Glutamatergic neuron (in vitro differentiated cells): ENCODE data around the gene IL1B. TPM values are rescaled to one million over a fixed set of nuclear protein-coding genes. Genes with fewer than 3 reads are reported as not detected.

ENCODE experiments used
- DNase-seq: peaks from one replicate; pipeline ENCODE4 v3.0.0; 2022
- H3K27ac Mint-ChIP-seq: one replicate; pipeline ENCODE4 v1.8.0; 2020; ENCODE audit warnings: mild to moderate bottlenecking, mixed read lengths, inconsistent platforms; ENCODE audit not compliant: unreplicated experiment
- H3K27me3 Mint-ChIP-seq: one replicate; pipeline ENCODE4 v1.8.0; 2020; ENCODE audit warnings: mild to moderate bottlenecking, moderate library complexity, mixed read lengths, inconsistent platforms; ENCODE audit not compliant: unreplicated experiment
- H3K36me3 Mint-ChIP-seq: one replicate; pipeline ENCODE4 v1.8.0; 2020; ENCODE audit warnings: mild to moderate bottlenecking, mixed read lengths, inconsistent platforms; ENCODE audit not compliant: unreplicated experiment
- H3K4me1 Mint-ChIP-seq: one replicate; pipeline ENCODE4 v1.8.0; 2020; ENCODE audit warnings: mild to moderate bottlenecking, low read depth, mixed read lengths, inconsistent platforms; ENCODE audit not compliant: unreplicated experiment
- H3K4me3 Mint-ChIP-seq: one replicate; pipeline ENCODE4 v1.8.0; 2020; ENCODE audit warnings: mild to moderate bottlenecking, mixed read lengths, inconsistent platforms; ENCODE audit not compliant: unreplicated experiment
- H3K9me3 Mint-ChIP-seq: one replicate; pipeline ENCODE4 v1.8.0; 2020; ENCODE audit warnings: mild to moderate bottlenecking, moderate library complexity, mixed read lengths, inconsistent platforms; ENCODE audit not compliant: unreplicated experiment
- total RNA-seq: library from RNA; stranded (reverse); fragmentation: NEBNext Ultra II Directional; extraction: Animal tissue kit (Norgen Biotek cat#: 25700); gene quantifications from one replicate; pipeline ENCODE4 v1.2.1, GENCODE V29; 2021; ENCODE audit not compliant: unreplicated experiment
- TF ChIP-seq, protein P1 (sequence below): fragments of 200-600 bp; sonication (generic); IDR thresholded peaks from one replicate; pipeline ENCODE4 v1.5.0; 2021; ENCODE audit not compliant: partially characterized antibody, unreplicated experiment

Gene IL1B
- total RNA-seq, 1 donor from 2014 or later: not detected

DNA sequence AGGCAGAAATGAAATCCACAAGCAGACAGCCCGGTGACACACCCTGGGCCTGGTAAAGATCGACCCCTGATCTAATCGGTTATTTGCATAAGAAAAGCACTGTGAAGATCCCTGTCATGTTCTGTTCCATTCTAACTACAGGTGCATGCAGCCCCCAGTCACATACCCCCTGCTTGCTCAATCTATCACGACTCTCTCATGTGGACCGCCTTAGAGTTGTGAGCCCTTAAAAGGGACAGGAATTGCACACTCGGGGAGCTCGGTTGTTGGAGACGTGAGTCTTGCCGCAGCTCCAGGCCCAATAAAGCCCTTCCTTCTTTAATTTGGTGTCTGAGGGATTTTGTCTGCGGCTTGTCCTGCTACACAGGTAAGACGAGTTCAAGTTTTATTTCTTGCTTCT, 13.4 kb upstream of the IL1B start:
- Mint-ChIP-seq H3K27ac (no peak overlapping the region), H3K4me3 (no peak overlapping the region), H3K27me3 (peaks cover 2% of the 10 kb centered on the region), H3K9me3 (no peaks in the 10 kb centered on the region), H3K4me1 (no peaks in the 10 kb centered on the region), H3K36me3 (no peaks in the 10 kb centered on the region)
- TF ChIP-seq, protein P1, sequence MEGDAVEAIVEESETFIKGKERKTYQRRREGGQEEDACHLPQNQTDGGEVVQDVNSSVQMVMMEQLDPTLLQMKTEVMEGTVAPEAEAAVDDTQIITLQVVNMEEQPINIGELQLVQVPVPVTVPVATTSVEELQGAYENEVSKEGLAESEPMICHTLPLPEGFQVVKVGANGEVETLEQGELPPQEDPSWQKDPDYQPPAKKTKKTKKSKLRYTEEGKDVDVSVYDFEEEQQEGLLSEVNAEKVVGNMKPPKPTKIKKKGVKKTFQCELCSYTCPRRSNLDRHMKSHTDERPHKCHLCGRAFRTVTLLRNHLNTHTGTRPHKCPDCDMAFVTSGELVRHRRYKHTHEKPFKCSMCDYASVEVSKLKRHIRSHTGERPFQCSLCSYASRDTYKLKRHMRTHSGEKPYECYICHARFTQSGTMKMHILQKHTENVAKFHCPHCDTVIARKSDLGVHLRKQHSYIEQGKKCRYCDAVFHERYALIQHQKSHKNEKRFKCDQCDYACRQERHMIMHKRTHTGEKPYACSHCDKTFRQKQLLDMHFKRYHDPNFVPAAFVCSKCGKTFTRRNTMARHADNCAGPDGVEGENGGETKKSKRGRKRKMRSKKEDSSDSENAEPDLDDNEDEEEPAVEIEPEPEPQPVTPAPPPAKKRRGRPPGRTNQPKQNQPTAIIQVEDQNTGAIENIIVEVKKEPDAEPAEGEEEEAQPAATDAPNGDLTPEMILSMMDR: no peak
- no peak for DNase-seq

DNA sequence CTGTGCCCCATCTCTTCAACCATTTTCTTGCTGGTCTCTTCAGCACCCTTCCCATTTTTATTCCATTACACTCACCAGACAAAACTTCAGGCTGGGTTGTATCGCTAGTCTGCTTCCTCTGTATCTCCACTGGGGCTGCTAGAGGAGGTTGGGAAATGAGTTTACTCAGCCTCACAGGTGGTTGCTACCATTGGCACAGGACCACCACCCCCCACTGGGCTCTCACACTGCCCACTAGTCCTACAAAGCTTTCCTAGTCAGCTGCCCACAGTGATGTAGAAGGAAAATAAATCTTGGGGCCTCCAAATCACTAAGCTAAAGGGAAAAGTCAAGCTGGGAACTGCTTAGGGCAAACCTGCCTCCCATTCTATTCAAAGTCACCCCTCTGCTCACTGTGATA, 12.3 kb upstream of the IL1B start:
- no peak for DNase-seq
- peaks cover 2% of the 10 kb centered on the region for H3K27me3 Mint-ChIP-seq
- H3K9me3 Mint-ChIP-seq: no peaks in the 10 kb centered on the region
- no peak overlapping the region for H3K4me3 Mint-ChIP-seq
- no peaks in the 10 kb centered on the region for H3K36me3 Mint-ChIP-seq
- no peak overlapping the region for H3K27ac Mint-ChIP-seq
- TF ChIP-seq, protein P1: no peak
- H3K4me1 Mint-ChIP-seq: no peaks in the 10 kb centered on the region

DNA sequence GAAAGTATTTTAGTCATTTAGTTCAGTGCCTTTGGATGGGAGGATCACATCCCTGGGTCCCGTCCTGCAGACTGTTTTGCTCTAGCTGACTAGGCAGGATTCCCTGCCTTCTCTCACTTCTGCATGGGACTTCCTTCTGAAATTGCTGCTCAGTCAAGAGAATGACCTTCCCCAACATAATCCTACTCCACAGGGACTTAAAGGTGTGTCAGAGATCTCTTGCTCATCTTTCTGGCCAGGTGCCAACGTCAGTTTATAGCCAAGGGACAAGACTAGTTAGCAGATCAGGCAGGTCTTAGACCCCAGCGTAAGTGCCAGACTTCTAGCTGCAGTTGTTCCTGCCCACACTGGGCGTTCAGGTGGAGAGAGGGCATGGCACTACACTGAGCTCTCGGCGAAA, 9.5 kb upstream of the IL1B start:
- no peak overlapping the region for H3K27ac Mint-ChIP-seq
- TF ChIP-seq, protein P1: no peak
- DNase-seq: no peak
- no peaks in the 10 kb centered on the region for H3K9me3 Mint-ChIP-seq
- no peak overlapping the region for H3K4me3 Mint-ChIP-seq
- no peaks in the 10 kb centered on the region for H3K4me1 Mint-ChIP-seq
- no peaks in the 10 kb centered on the region for H3K27me3 Mint-ChIP-seq
- no peaks in the 10 kb centered on the region for H3K36me3 Mint-ChIP-seq

DNA sequence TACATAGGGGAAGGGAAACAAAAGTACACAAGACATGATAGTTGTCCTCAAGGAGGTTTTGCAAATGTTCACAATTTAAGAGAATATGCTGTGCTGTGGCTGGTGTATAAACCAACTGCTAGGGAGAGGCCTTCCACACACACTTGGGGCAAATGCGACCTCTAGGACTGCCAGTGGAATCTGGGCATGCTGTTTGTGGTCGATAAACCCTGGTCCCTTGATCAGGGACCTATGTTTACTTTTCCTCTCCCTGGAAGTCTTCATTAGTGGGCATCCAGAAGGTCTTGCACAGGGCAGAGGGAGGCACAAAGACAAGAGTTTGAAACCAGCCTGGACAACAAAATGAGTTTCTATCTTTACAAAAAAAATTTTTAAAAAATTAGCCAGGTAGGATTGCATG, 7.3 kb upstream of the IL1B start:
- DNase-seq: no peak
- Mint-ChIP-seq H3K4me3 (no peak overlapping the region), H3K27me3 (peaks cover 2% of the 10 kb centered on the region), H3K36me3 (no peaks in the 10 kb centered on the region), H3K4me1 (no peaks in the 10 kb centered on the region), H3K27ac (no peak overlapping the region), H3K9me3 (no peaks in the 10 kb centered on the region)
- TF ChIP-seq, protein P1: no peak

DNA sequence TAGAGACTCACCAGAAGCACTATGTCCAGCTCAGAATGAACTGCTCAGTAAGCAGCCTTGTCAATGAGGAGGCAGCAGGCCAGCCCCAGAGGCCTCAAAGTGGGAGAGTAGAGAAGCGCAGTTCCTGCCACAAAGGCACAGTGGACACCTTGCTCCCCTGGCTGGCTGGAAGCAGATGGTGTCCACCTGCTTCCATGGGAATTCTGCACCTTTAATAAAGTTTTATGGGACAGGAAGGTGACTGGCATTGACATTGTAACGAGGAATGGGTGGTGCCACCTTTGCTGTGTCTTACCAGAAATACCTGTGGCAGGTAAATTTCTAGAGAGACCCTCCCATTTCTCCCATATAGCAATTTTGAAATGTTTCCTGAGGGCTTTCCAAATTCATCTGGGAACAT, 6.7 kb upstream of the IL1B start:
- Mint-ChIP-seq H3K27ac (no peak overlapping the region), H3K4me3 (no peak overlapping the region), H3K9me3 (no peaks in the 10 kb centered on the region), H3K4me1 (no peaks in the 10 kb centered on the region), H3K36me3 (no peaks in the 10 kb centered on the region), H3K27me3 (peaks cover 2% of the 10 kb centered on the region)
- TF ChIP-seq, protein P1: no peak
- no peak for DNase-seq
